GM19397 (cell line): Measurements from ENCODE around the gene JAZF1.

Source experiments
- ATAC-seq: cut with Tn5 transposase; IDR thresholded peaks from one replicate; pipeline ENCODE4 v1.9.1; 2021; ENCODE audit warnings: mild to moderate bottlenecking, moderate library complexity; ENCODE audit not compliant: unreplicated experiment

JAZF1 gene

GRCh38 chr7:28112012-28112411 lies 68.6 kb downstream of the JAZF1 start:
- no peak for ATAC-seq

- no peak for ATAC-seq
Measured at GRCh38 chr7:28110427-28111012, 70.1 kb downstream of the JAZF1 start.

GRCh38 chr7:28108747-28109146 lies 71.8 kb downstream of the JAZF1 start:
- no peak for ATAC-seq

- no peak for ATAC-seq
Measured at GRCh38 chr7:28107960-28108359, 72.6 kb downstream of the JAZF1 start.

- ATAC-seq, result no peak
Measured at GRCh38 chr7:28106321-28106829, 74.2 kb downstream of the JAZF1 start.

GRCh38 chr7:28105234-28105633 lies 75.4 kb downstream of the JAZF1 start:
- no peak for ATAC-seq

- ATAC-seq, result no peak
Measured at GRCh38 chr7:28104811-28105210, 75.8 kb downstream of the JAZF1 start.

- ATAC-seq, result no peak
Measured at GRCh38 chr7:28104041-28104541, 76.5 kb downstream of the JAZF1 start.

GRCh38 chr7:28102797-28103196 lies 77.8 kb downstream of the JAZF1 start:
- no peak for ATAC-seq

GRCh38 chr7:28096713-28097112 lies 83.9 kb downstream of the JAZF1 start:
- no peak for ATAC-seq

GRCh38 chr7:28095231-28095630 lies 85.4 kb downstream of the JAZF1 start:
- ATAC-seq, result no peak

GRCh38 chr7:28093623-28094232 lies 86.9 kb downstream of the JAZF1 start:
- ATAC-seq, result no peak

- ATAC-seq, result no peak
Measured at GRCh38 chr7:28091190-28091589, 89.4 kb downstream of the JAZF1 start.

GRCh38 chr7:28088901-28089714 lies 91.5 kb downstream of the JAZF1 start:
- ATAC-seq, result no peak

GRCh38 chr7:28088032-28088431 lies 92.6 kb downstream of the JAZF1 start:
- no peak for ATAC-seq

- ATAC-seq, result no peak
Measured at GRCh38 chr7:28086198-28086597, 94.4 kb downstream of the JAZF1 start.

- ATAC-seq, result no peak
Measured at GRCh38 chr7:28083998-28084985, 96.3 kb downstream of the JAZF1 start.

GRCh38 chr7:28083164-28083997 lies 97.2 kb downstream of the JAZF1 start:
- ATAC-seq, result no peak

- ATAC-seq, result no peak
Measured at GRCh38 chr7:28082071-28082470, 98.5 kb downstream of the JAZF1 start.

GRCh38 chr7:28081016-28081415 lies 99.6 kb downstream of the JAZF1 start:
- ATAC-seq, result no peak
